GM21723 (cell line): ENCODE data around the gene GOLIM4.
A peak's percentile ranks its signal among the peaks of the same experiment; 100 is the strongest.

Experiments used
- ATAC-seq: cut with Tn5 transposase; IDR thresholded peaks from one replicate; pipeline ENCODE4 v1.9.1; 2021; ENCODE audit warnings: mild to moderate bottlenecking, moderate library complexity; ENCODE audit not compliant: unreplicated experiment

GOLIM4 gene

DNA sequence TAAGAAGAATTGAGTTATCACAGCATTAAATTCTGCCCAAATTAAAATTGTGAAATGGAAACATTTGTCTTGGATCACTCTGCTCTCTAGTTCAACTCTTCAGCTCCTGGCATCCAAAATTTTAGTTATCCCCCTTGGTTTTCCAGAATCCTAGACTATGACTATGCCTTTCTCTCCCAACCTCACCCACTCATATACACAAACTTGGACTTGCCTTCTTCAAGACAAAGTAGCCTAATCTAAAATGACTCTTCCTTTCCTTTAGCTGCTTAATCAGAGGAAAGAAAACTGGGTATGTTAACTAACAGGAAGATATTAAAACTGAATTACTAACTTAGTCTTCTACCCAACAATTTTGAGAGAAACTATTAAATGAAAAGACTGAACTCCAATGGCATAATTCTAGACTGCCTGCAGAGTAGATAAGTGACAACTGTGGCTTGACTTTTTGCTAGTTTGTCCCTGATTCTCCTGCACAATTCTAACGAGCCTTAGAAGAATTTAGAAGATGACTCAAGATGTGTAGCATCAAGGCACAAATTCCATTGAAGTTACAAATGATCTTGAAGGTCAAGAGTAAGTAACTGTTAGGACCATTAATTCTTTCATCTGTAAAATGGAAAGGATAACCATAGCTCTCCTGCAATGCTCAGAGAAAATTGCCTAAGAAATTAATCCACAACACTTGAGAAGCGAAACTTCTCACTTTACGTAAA, 5.2 kb upstream of the GOLIM4 start:
- ATAC-seq, result no peak

DNA sequence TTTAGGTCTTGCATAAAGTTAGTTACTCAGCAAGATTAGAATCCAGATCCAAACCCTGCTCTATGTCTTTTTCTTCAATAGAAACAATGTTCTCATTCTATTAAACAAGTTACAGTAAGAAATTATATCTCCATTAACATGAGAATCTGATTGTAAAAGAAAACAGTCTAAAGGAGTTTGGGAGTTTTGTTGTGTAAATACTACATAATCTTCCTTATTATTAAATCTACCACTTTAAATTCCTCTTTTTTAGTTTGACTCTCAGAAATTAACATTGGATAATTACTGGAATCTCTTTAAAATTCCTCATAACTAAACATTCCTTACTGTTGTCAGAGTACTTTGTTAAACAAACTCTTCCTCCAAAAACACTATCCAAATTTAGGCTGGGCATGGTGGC, 1.7 kb upstream of the GOLIM4 start:
- no peak for ATAC-seq

DNA sequence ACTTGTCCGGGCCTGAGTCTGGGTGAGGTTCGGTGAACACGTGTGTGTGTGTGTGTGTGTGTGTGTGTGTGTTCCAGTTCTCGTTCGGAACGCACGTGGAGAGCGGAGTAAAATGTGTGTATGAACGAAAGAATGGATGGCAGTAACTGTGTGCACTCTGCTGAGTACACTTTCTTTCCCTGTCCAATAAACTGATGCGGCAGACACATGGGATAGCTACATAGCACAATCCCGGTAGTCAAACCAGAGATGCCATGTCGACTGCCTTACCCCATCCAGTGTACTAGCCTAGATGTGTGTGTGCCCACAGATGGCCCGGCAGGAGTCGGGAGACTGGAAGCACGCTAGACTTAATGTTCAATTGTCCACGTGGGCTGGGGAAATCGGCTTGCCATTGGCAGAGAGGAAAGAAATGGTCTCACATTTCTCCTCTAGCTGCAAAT, 507 bp upstream of the GOLIM4 start:
- peak; percentile 0 for ATAC-seq

GRCh38 chr3:168094877-168095610, 680 bp downstream of the GOLIM4 start:
- peak; percentile 51 for ATAC-seq

- ATAC-seq, result no peak
Measured at GRCh38 chr3:168094580-168094876, 1.2 kb downstream of the GOLIM4 start.

DNA sequence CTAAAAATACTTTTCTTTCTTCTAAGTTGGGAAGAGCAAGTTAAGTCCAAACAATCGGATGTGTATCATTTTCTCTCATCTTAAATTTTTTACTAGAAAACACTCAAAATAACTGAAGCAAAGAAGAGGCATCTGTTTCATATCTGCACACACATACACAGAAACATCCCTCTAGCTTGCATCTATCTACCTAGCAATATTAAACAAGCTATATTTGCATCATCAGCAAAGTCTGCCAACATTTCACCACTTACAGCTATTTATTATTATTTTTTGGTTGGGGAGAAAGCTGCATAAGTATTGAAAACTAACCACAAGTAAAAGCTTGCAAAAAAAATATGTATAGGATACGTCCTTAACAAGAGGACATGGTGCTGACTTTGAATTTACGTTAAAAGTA, 1.9 kb downstream of the GOLIM4 start:
- ATAC-seq, result no peak

DNA sequence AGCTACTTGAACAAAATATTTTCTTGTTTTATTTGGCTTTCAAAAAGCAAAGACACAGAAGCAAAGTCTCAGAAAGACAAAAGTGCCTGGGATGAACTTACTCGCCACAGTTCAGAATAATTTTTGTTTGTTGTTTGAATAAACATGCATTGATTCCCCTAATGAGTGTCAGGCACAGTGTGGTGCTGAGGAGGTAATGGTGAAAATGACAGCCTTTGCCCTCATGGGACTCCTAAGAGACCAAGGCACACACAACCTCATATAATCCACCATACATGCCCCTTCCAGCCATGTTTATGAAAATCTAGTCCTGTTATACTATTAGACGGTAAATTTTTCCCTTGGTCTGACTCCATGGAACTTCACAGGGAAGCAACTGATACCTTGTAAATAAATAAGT, 2.5 kb downstream of the GOLIM4 start:
- ATAC-seq, result no peak

DNA sequence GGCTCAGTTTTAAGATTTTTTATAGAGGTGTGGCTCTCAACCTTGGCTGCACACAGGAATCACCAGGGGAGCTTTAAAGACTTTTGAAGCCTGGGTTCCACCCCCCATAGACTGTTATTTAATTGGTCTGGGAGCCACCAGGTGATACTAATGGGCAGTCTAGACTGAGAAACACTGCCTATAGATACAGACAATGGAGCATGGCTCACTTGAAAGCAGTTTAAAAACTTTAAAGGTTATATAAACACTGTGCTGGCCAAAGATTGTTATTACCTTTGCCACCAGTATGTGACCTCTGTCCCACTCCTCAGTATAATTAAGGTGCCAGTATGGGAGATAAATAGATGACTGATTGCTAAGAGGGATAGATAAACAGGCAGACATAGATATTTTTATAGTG, 3.8 kb downstream of the GOLIM4 start:
- no peak for ATAC-seq

- ATAC-seq, result no peak
Measured at GRCh38 chr3:168091302-168091858, 4.3 kb downstream of the GOLIM4 start.

- ATAC-seq, result no peak
Measured at GRCh38 chr3:168090306-168091085, 5.2 kb downstream of the GOLIM4 start.

DNA sequence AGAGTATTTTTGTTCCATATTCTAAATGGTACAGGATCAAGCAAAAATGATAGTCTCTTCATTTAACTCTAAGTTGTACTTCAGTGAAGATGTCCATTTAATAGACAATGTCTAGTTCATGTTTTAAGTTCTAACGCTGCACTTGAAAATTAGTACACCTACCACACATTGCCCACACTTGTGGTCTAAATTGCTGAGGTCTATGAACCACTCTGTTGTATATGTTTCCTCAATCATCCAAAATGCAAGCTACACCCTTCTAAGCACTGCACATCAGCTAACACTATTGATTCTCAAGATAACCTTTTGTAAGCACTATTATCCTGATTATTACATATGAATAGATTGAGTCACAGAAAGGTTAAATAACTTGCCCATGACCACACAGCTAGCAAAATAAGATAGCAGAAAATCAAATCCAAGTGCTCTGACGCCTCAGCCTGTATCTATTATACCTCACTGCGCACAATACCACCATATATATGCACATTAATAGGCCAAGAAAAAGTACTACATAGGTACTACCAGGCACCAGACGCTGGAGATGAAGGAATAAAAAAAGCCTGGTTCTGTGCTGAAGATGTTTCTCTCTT, 6.4 kb downstream of the GOLIM4 start:
- ATAC-seq, result no peak

DNA sequence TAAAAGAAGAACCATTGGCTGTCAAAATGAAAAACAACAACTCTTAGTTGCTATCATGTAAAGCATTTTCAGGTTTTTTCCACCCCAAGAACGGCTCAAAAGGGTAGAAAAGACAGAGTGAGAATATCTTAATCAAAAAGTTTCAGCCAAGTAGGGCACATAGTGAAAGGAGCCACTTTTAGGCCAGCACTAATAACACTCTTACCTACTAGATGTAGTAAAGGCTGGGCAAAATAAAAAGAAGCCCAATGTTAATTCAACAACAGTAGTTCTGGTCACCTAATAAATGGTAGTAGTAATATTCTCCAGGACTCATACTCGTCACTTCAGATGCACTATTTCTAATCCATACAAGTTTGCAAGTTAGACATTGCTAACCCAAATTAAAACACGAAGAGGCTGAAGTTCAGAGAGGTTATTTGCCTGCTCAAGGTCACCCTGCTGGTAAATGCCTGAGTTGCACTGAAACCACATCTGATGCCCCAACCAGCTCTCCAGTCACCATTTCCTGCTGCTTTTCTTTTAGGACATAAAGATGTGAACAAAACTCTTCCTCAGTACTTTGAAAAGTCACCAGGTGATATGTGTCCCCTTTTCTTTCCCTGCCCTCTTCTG, 7.5 kb downstream of the GOLIM4 start:
- peak; percentile 69 for ATAC-seq

GRCh38 chr3:168087539-168087938, 8.2 kb downstream of the GOLIM4 start:
- ATAC-seq, result no peak

DNA sequence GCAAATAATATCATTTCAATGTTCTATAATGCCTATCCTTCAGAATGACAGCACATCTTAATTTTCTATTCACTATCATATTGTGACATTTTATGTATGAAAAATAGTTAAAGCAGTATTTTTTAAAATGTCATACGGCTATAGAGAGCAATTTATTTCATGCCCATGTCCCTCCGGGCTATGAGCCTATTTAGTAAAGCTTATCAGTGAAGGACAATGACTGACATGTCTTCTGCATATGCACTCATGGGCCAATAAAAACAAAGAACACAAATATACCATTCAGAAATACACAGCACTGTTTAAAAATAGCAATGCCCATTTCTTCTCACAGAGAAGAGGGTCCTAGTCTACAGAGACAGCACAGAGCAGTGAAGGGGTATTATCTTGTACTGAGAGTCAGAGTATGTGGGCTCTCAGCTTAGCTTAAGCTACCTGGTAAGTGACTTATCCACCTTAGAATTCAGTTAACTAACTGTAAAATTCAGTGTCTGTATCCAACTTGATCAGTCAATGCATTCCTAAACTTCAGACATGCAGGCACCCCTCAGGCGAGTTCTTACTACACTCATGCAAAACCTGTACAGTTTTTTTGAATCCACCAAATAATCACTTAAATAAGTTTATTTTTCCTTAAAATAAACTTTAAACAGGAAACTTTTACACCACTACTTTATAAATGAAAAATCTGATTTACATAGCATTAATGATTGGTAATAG, 9.0 kb downstream of the GOLIM4 start:
- ATAC-seq, result no peak

DNA sequence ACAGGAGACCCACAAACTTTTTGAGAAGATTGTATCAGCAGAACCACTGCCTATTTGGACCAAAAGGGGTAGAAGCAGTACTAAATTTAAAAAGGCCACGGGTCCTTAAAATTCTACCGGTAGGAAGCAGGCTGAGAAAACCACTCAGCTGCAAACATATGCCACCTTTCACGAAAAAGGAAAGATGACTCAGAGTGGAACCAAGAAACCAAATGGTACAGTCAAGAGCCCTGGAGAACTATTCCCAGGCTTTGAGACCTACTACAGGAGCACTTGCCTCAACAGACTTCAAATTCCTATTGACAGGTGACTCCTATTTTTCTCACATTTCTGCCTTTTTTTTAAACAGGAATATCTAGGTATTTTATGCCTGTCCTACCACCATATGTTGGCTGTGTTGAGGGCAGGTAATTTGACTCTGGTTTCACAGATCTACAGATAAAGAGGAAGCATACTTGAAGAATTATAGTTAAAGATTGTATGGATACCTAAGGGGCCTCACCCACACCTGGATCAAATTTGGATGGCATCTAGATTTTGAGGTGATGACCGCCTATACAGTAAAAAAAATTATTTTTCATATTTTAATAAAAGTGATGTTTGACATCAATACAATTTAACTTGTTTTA, 10.1 kb downstream of the GOLIM4 start:
- ATAC-seq, result peak; percentile 54

GRCh38 chr3:168083906-168084305, 11.8 kb downstream of the GOLIM4 start:
- ATAC-seq, result no peak

DNA sequence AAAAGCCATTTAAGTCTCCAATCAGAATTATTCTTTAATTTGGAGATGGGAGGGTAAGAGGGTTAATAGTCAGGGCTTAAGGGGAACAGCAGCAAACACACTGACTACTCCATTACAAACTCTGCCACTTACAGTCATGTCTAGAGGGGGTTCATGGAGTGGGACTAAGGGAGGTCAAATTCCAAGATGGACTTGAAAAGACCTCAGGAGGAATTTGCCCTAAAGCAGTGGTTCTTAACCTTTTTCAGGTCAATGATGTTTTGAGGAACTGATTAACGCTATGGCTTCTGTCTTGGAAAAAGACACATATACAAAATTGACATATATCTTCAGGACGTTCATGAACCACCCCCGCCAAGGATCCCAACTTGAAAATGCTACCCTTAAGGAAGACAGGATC, 13.9 kb downstream of the GOLIM4 start:
- ATAC-seq, result no peak

DNA sequence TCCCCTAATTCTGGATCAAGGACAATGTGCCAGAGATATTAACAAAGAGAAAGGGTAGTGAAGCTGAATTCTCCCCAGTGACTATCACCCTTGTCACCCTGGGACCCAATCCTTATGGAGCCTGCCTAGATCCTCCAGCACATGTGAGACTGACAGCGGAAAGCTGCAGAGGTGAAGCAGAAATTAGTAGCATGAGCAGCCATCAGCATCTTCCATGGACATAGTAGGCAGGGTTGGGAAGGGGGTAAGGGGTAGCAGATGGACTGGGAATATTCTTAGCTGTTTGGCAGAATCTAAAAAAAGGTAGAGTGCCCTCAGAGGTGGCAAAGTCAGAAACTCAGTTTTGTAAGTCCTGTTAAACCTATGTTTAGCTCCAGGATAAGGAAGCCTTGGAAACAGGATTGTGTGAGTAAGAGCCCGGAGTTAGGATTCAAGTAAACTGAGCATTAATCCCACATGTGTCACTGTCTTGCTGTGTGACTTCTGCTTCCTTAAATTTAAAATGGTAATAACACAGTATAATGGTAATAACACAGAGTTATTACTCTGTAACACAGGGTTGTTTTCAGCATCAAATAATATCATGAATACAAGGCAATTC, 14.5 kb downstream of the GOLIM4 start:
- no peak for ATAC-seq

DNA sequence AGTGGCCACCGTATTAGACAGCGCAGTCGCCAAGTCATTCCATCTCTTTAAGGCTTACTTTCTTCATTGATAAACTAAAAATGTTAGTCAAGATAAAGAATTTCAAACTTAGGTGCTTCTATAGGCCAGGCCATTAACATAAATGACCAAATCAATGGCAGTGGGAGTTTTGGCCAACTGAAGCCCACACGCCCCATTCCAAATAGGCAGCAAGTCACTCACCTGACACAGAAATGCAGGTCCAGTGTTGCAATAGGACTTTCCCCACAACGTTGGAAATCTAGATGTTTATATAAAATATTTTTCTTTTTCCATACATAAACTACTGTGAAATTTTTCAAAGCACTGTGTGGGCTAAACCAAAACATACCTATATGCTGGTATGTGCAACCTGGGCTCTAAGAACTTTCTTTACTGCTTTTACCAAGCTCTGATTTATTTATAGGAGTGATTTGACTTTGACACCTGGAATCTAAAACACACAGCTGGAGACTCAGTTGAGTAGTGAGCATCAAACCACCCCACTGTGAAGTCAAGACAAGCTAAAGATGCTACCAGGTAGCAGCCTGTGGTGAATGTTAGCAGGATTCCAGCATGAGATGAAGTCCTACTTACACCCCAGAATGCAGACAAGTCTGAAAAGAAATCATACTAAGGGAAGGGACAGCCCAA, 15.1 kb downstream of the GOLIM4 start:
- ATAC-seq, result no peak
